Measurements from ENCODE around the gene UBE2Z. TPM values are rescaled to one million over a fixed set of nuclear protein-coding genes. Genes with fewer than 3 reads are reported as not detected.

UBE2Z gene
- total and polyA plus RNA-seq, 9 of the 15 experiments (the other 6 are each of a cell fraction or from before 2014, with no cell fraction given), result 11.8 to 89.0 (median 38.2) TPM

DNA sequence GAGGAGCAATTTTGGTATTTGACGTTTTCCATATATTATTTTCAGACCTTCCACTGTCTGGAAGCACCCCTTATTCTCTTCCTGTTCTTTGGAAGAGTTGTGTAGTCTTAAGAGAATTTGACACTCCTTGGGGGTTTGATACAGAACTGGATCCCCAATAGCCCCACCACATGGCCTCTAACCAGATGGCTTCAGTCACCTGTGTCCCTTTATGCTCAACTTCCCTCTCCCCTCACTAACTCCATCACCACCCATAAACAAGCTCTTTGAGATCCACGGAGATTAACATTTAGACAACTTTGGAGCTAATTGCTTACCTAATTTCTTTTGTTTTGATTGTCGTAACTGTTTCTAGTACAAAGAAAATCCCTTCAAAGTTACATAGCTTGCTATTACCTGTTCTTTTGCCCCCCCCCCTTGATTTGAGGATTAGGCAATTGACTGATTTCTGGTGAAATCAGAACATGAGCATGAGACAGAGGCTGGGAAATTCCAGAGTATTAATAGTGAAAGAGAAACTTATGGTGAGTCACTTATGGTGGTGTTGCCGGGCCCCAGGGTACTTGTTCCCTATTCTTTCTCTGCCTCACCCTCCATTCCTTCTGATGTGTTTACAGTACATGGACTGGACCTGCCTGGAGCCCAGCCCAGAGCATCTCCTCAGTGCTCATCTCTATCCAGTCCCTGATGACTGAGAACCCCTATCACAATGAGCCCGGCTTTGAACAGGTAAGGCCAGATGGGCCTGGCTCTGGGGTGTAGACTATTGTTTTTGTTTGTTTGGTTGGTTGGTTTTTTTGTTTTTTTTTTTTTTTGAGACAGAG, 7.5 kb downstream of the UBE2Z start:
- intact Hi-C loops (cut with micrococcal nuclease) (no loop called here), in situ Hi-C loops (cut with MboI) (no loop called here)
- Histone ChIP-seq H3K27me3 (ENCODE audit: control insufficient read depth in 2 of 2, insufficient read depth in 2 of 2, low read length in 2 of 2) (no peaks in the 10 kb centered on the region), H3K4me3 (no peak overlapping the region), H3K4me1 (replicated peaks in 1 of 2; ENCODE audit: control insufficient read depth in 2 of 2, insufficient read depth in 2 of 2, low read length in 2 of 2) (no peaks in the 10 kb centered on the region; a peak in 1 of 5 replicates), H4K20me1 (replicated peaks; ENCODE audit: control insufficient read depth, insufficient read depth, low read length) (no peaks in the 10 kb centered on the region; the same call in 1 of the 2 replicates), H3K9me3 (replicated peaks; ENCODE audit: control insufficient read depth, insufficient read depth, low read depth, low read length) (no peaks in the 10 kb centered on the region), H3K79me2 (ENCODE audit: control insufficient read depth, insufficient read depth, low read length) (peaks cover 55% of the 10 kb centered on the region), H3K36me3 (ENCODE audit: control insufficient read depth, insufficient read depth, low read length) (peaks cover 97% of the 10 kb centered on the region), H2AFZ (ENCODE audit: low read depth, low read length) (no peak overlapping the region), H3K9ac (ENCODE audit: insufficient read depth in 1 of 2, low read depth in 2 of 2, low read length in 2 of 2) (no peak overlapping the region), H3K9me1 (ENCODE audit: control insufficient read depth, insufficient read depth, low read length) (no peaks in the 10 kb centered on the region), H3K27ac (ENCODE audit: extremely low read depth, low read depth, low read length) (no peak overlapping the region), H3K4me2 (ENCODE audit: insufficient read depth, low read length) (no peak overlapping the region)
- WGBS (ENCODE audit: insufficient coverage, low coverage, missing lambda C conversion rate), result 87% methylated on average over 5 of the region's 5 CpGs
- TF ChIP-seq FUS (optimal IDR thresholded peaks at IDR 0.05; ENCODE audit: low read depth, low read length) (no peak), ZNF668 (CRISPR knock-in tag; IDR thresholded peaks at IDR 0.05) (no peak), JUND (IDR thresholded peaks at IDR 0.05; ENCODE audit: borderline replicate concordance, low read depth, low read length) (no peak), JUND (tag; IDR thresholded peaks at IDR 0.05; ENCODE audit: borderline replicate concordance, low read depth, low read length) (no peak)
- POLR2A ChIA-PET, result interaction anchor here (0.5 to 1.1 kb wide), 4 partner anchors 11 to 311 kb away, joined by 3 to 4 read pairs (median 4); no protein-coding TSS in a partner anchor
- no peak for ATAC-seq
- DNase-seq (ENCODE audit: extremely low read depth in 1 of 4, low spot score in 3 of 4), result no peak
- FAIRE-seq, result no peak
- CTCF ChIA-PET (ENCODE audit: low intra/inter-chr PET ratio), result interaction anchor here (0.7 kb wide), 1 partner anchor 1966 kb away, joined by 3 read pairs; no protein-coding TSS in a partner anchor
- no TSS peak for BruUV-seq (replicated peaks)
